WTC11 (cell line): ENCODE measurements around the gene CLIP1. TPM values are rescaled to one million over a fixed set of nuclear protein-coding genes. Genes with fewer than 3 reads are reported as not detected.
A peak's percentile ranks its signal among the peaks of the same experiment; 100 is the strongest.

Source experiments
- ATAC-seq: fragments of 200-7000 bp; cut with Tn5 transposase; 2 replicates; pipeline ENCODE4 v1.10.0; 2021; ENCODE audit warnings: mild to moderate bottlenecking, moderate library complexity
- CTCF ChIA-PET: fragments of 300-600 bp; sonication (Branson Sonifier 250); formaldehyde crosslinking; loops from one replicate; lab custom pipeline; 2021; ENCODE audit warnings: antibody characterized with exemption; lab: Charles Lee
- POLR2A ChIA-PET: fragments of 350-600 bp; sonication (Branson Sonifier 250); formaldehyde crosslinking; loops from one replicate; lab custom pipeline; 2021; ENCODE audit warnings: antibody characterized with exemption; lab: Charles Lee
- DNase-seq: peaks from one replicate; pipeline ENCODE4 v3.0.0; 2021; ENCODE audit warnings: low spot score
- H3K27ac Mint-ChIP-seq: 2 replicates; pipeline ENCODE4 v1.8.0; 2021; ENCODE audit warnings: mixed read lengths
- H3K27me3 Mint-ChIP-seq: 2 replicates; pipeline ENCODE4 v1.8.0; 2021; ENCODE audit warnings: low read depth, mild to moderate bottlenecking, moderate library complexity, mixed read lengths
- H3K36me3 Mint-ChIP-seq: 2 replicates; pipeline ENCODE4 v1.8.0; 2021; ENCODE audit warnings: mixed read lengths
- H3K4me1 Mint-ChIP-seq: 2 replicates; pipeline ENCODE4 v1.8.0; 2022; ENCODE audit warnings: mixed read lengths
- H3K4me3 Mint-ChIP-seq: 2 replicates; pipeline ENCODE4 v1.8.0; 2021; ENCODE audit warnings: mild to moderate bottlenecking, moderate library complexity, mixed read lengths
- H3K9me3 Mint-ChIP-seq: 2 replicates; pipeline ENCODE4 v1.8.0; 2021; ENCODE audit warnings: mixed read lengths
- AFF4 ChIP-seq: sonication (generic); formaldehyde crosslinking; IDR thresholded peaks from 2 replicates; pipeline ENCODE4 v1.8.1; 2023; ENCODE audit warnings: mild to moderate bottlenecking, missing genetic modification reagents, borderline replicate concordance
- AR ChIP-seq: fragments of 250-450 bp; sonication (Bioruptor Pico); IDR thresholded peaks from 2 replicates; pipeline ENCODE4 v1.9.0; 2021; ENCODE audit warnings: mild to moderate bottlenecking
- ATF2 ChIP-seq: sonication (generic); formaldehyde crosslinking; IDR thresholded peaks from 2 replicates; pipeline ENCODE4 v1.8.1; 2022; ENCODE audit warnings: low read depth, missing genetic modification reagents, borderline replicate concordance
- ATF6 ChIP-seq: sonication (generic); formaldehyde crosslinking; IDR thresholded peaks from 2 replicates; pipeline ENCODE4 v1.8.1; 2023; ENCODE audit warnings: mild to moderate bottlenecking, missing genetic modification reagents
- CREM ChIP-seq: sonication (generic); formaldehyde crosslinking; IDR thresholded peaks from 2 replicates; pipeline ENCODE4 v1.8.1; 2022; ENCODE audit warnings: mild to moderate bottlenecking, missing genetic modification reagents, moderate library complexity
- E2F4 ChIP-seq: sonication (generic); formaldehyde crosslinking; IDR thresholded peaks from 2 replicates; pipeline ENCODE4 v1.8.1; 2022; ENCODE audit warnings: low read depth, mild to moderate bottlenecking, moderate library complexity, missing genetic modification reagents, borderline replicate concordance
- HMGA2 ChIP-seq: fragments of 250-450 bp; sonication (Bioruptor Pico); IDR thresholded peaks from 2 replicates; pipeline ENCODE4 v1.4.0; 2021; ENCODE audit warnings: mild to moderate bottlenecking, moderate library complexity
- HMGXB4 ChIP-seq: sonication (generic); formaldehyde crosslinking; IDR thresholded peaks from 2 replicates; pipeline ENCODE4 v1.8.1; 2023; ENCODE audit warnings: mild to moderate bottlenecking, moderate library complexity, missing genetic modification reagents
- MAX ChIP-seq: sonication (generic); formaldehyde crosslinking; IDR thresholded peaks from 2 replicates; pipeline ENCODE4 v1.8.0; 2022; ENCODE audit warnings: mild to moderate bottlenecking, missing genetic modification reagents
- NR1H2 ChIP-seq: sonication (generic); formaldehyde crosslinking; IDR thresholded peaks from 2 replicates; pipeline ENCODE4 v1.9.0; 2021; ENCODE audit warnings: mild to moderate bottlenecking, moderate library complexity, missing genetic modification reagents
- SMAD3 ChIP-seq: sonication (generic); formaldehyde crosslinking; IDR thresholded peaks from 2 replicates; pipeline ENCODE4 v1.8.0; 2022; ENCODE audit warnings: missing genetic modification reagents, mild to moderate bottlenecking, borderline replicate concordance
- TEAD1 ChIP-seq: sonication (generic); formaldehyde crosslinking; IDR thresholded peaks from 2 replicates; pipeline ENCODE4 v1.8.0; 2022; ENCODE audit warnings: mild to moderate bottlenecking, missing genetic modification reagents
- ZBTB21 ChIP-seq: sonication (generic); formaldehyde crosslinking; IDR thresholded peaks from 2 replicates; pipeline ENCODE4 v1.8.1; 2023; ENCODE audit warnings: mild to moderate bottlenecking, missing genetic modification reagents, borderline replicate concordance
- ZNF219 ChIP-seq: sonication (generic); formaldehyde crosslinking; IDR thresholded peaks from 2 replicates; pipeline ENCODE4 v1.8.0; 2023; ENCODE audit warnings: missing genetic modification reagents, mild to moderate bottlenecking, borderline replicate concordance
- ZNF232 ChIP-seq: sonication (generic); formaldehyde crosslinking; IDR thresholded peaks from 2 replicates; pipeline ENCODE4 v1.8.0; 2022; ENCODE audit warnings: mild to moderate bottlenecking, missing genetic modification reagents
- ZNF263 ChIP-seq: sonication (generic); formaldehyde crosslinking; IDR thresholded peaks from 2 replicates; pipeline ENCODE4 v1.8.1; 2022; ENCODE audit warnings: low read depth, mild to moderate bottlenecking, moderate library complexity, missing genetic modification reagents
- ZNF281 ChIP-seq: sonication (generic); formaldehyde crosslinking; IDR thresholded peaks from 2 replicates; pipeline ENCODE4 v1.8.0; 2023; ENCODE audit warnings: mild to moderate bottlenecking, missing genetic modification reagents
- ZNF423 ChIP-seq: fragments of 250-450 bp; sonication (Bioruptor Pico); IDR thresholded peaks from 2 replicates; pipeline ENCODE4 v2.1.2; 2022; ENCODE audit warnings: mild to moderate bottlenecking, moderate library complexity
- ZNF671 ChIP-seq: fragments of 250-450 bp; sonication (Bioruptor Pico); IDR thresholded peaks from 2 replicates; pipeline ENCODE4 v1.8.0; 2021; ENCODE audit warnings: mild to moderate bottlenecking
- total RNA-seq: library from RNA; stranded (reverse); gene quantifications from 3 replicates; pipeline ENCODE4 v1.2.3, GENCODE V29; 2021

Gene CLIP1
- total RNA-seq, 1 experiment from 2014 or later = 24.9 TPM

- ChIA-PET POLR2A (no interaction called here), CTCF (no interaction called here)
- DNase-seq (no peak), ATAC-seq (no peak)
- H3K27ac Mint-ChIP-seq = peak overlapping the region; percentile 88; the same call in 1 of the 2 replicates
- no peaks in the 10 kb centered on the region for H3K27me3 Mint-ChIP-seq
- no peaks in the 10 kb centered on the region for H3K9me3 Mint-ChIP-seq
- peaks cover 5% of the 10 kb centered on the region for H3K36me3 Mint-ChIP-seq
- no peaks in the 10 kb centered on the region for H3K4me1 Mint-ChIP-seq
- no peak overlapping the region for H3K4me3 Mint-ChIP-seq
- TF ChIP-seq CREM (no peak), ZNF671 (no peak), E2F4 (CRISPR knock-in tag) (no peak), ZNF281 (CRISPR knock-in tag) (no peak), SMAD3 (CRISPR knock-in tag) (no peak), ZNF232 (CRISPR knock-in tag) (no peak), HMGXB4 (CRISPR knock-in tag) (no peak), ZNF423 (CRISPR knock-in tag) (no peak), MAX (CRISPR knock-in tag) (no peak), TEAD1 (CRISPR knock-in tag) (no peak), ZBTB21 (no peak), ZNF263 (no peak), ATF2 (CRISPR knock-in tag) (no peak), AFF4 (CRISPR knock-in tag) (no peak), ZNF219 (CRISPR knock-in tag) (no peak), AR (CRISPR knock-in tag) (no peak), ATF6 (CRISPR knock-in tag) (no peak), NR1H2 (CRISPR knock-in tag) (no peak), HMGA2 (CRISPR knock-in tag) (no peak)
- TF ChIP-seq, all 79 proteins: peak for 0
These were observed 109.5 kb downstream of the CLIP1 start for GRCh38 chr12:122312926-122313325.
